Mesendoderm (in vitro differentiated cells): ENCODE results near the gene EGLN2.

Experiments
- DNase-seq: peaks from one replicate; pipeline ENCODE4 v3.0.0; 2013
- H2AK5ac ChIP-seq: 2 replicates; pipeline ENCODE4 v1.6.1; 2013; ENCODE audit warnings: low read length, inconsistent platforms
- H2BK120ac ChIP-seq: 2 replicates; pipeline ENCODE4 v1.6.1; 2013; ENCODE audit warnings: low read depth, mild to moderate bottlenecking, low read length, moderate library complexity, mixed read lengths
- H2BK15ac ChIP-seq: replicated peaks from 2 replicates; pipeline ENCODE4 v1.6.1; 2013; ENCODE audit warnings: low read depth, mild to moderate bottlenecking, moderate library complexity
- H2BK5ac ChIP-seq: 2 replicates; pipeline ENCODE4 v1.6.1; 2013; ENCODE audit warnings: low read length, inconsistent platforms
- H3K18ac ChIP-seq: 2 replicates; pipeline ENCODE4 v1.6.1; 2013; ENCODE audit warnings: mild to moderate bottlenecking, low read length, mixed read lengths
- H3K23ac ChIP-seq: one replicate; pipeline ENCODE4 v1.6.1; 2013; ENCODE audit warnings: low read length
- H3K27ac ChIP-seq: 2 replicates; pipeline ENCODE4 v1.5.1; 2013; ENCODE audit warnings: low read depth, mild to moderate bottlenecking, inconsistent platforms, low read length, moderate library complexity
- H3K27me3 ChIP-seq: 2 replicates; pipeline ENCODE4 v1.6.1; 2013; ENCODE audit warnings: low read length, control low read depth, mild to moderate bottlenecking, inconsistent platforms; ENCODE audit not compliant: insufficient read depth, poor library complexity
- H3K36me3 ChIP-seq: 2 replicates; pipeline ENCODE4 v1.6.1; 2013; ENCODE audit warnings: low read length, inconsistent platforms; ENCODE audit not compliant: control insufficient read depth, insufficient read depth
- H3K4ac ChIP-seq: one replicate; pipeline ENCODE4 v1.6.1; 2013; ENCODE audit warnings: low read depth, mild to moderate bottlenecking, low read length, moderate library complexity
- H3K4me1 ChIP-seq: 2 replicates; pipeline ENCODE4 v1.6.1; 2013; ENCODE audit warnings: low read depth, low read length, inconsistent platforms; ENCODE audit not compliant: control insufficient read depth
- H3K4me2 ChIP-seq: 2 replicates; pipeline ENCODE4 v1.6.1; 2013; ENCODE audit warnings: low read length
- H3K4me3 ChIP-seq: 2 replicates; pipeline ENCODE4 v1.5.1; 2013; ENCODE audit warnings: mild to moderate bottlenecking, low read length
- H3K56ac ChIP-seq: one replicate; pipeline ENCODE4 v1.6.1; 2013; ENCODE audit warnings: low read length
- H3K79me1 ChIP-seq: 2 replicates; pipeline ENCODE4 v1.6.1; 2013; ENCODE audit warnings: low read length, inconsistent platforms
- H3K79me2 ChIP-seq: 2 replicates; pipeline ENCODE4 v1.6.1; 2013; ENCODE audit warnings: mild to moderate bottlenecking, low read length; ENCODE audit not compliant: control insufficient read depth, insufficient read depth
- H3K9ac ChIP-seq: 2 replicates; pipeline ENCODE4 v1.6.1; 2013; ENCODE audit warnings: low read length, inconsistent platforms
- H4K5ac ChIP-seq: one replicate; pipeline ENCODE4 v1.6.1; 2013; ENCODE audit warnings: low read length
- H4K8ac ChIP-seq: one replicate; pipeline ENCODE4 v1.6.1; 2013; ENCODE audit warnings: low read depth, mild to moderate bottlenecking, control low read depth, low read length, moderate library complexity
- WGBS: extraction: QIAGEN DNeasy Blood & Tissue Kit; methylation state at CpG from one replicate; pipeline ENCODE4 v1.1.7; 2013; ENCODE audit warnings: low lambda C conversion rate, missing lambda C conversion rate; ENCODE audit not compliant: insufficient coverage; ENCODE audit errors: extremely low coverage; 5-methylcytosine and 5-hydroxymethylcytosine counted together

The EGLN2 gene

GRCh38 chr19:40777645-40777936 lies 21.4 kb upstream of the EGLN2 start:
- H3K27me3 ChIP-seq: no peaks in the 10 kb centered on the region
- peaks cover 5% of the 10 kb centered on the region for H3K4me1 ChIP-seq
- WGBS: no CpG with 5 or more reads among the region's 10 CpGs

GRCh38 chr19:40777937-40778705 lies 20.9 kb upstream of the EGLN2 start, which contains the start of gene RAB4B:
TSS of gene RAB4B (plus strand) at chr19:40778247. CDS start at chr19:40778376, 129 bp downstream.
- no CpG with 5 or more reads among the region's 56 CpGs for WGBS

More at GRCh38 chr19:40777645-40777936, 21.4 kb upstream of the EGLN2 start:
- no peak overlapping the region for H2AK5ac ChIP-seq
- peak overlapping the region; percentile 89 for H3K27ac ChIP-seq
- H3K79me2 ChIP-seq: no peaks in the 10 kb centered on the region
- H3K23ac ChIP-seq: no peak overlapping the region
- no peak overlapping the region for H2BK15ac ChIP-seq
- peak overlapping the region; percentile 93 for H3K56ac ChIP-seq
- no peak overlapping the region for H4K8ac ChIP-seq
- no peak overlapping the region for H2BK120ac ChIP-seq
- DNase-seq: no peak
- H3K4me2 ChIP-seq: peak overlapping the region; percentile 94
- no peaks in the 10 kb centered on the region for H3K36me3 ChIP-seq
- no peaks in the 10 kb centered on the region for H3K79me1 ChIP-seq
- peak overlapping the region; percentile 77 for H3K18ac ChIP-seq
- peak overlapping the region; percentile 48 for H3K4me3 ChIP-seq
- peak overlapping the region; percentile 89 for H3K9ac ChIP-seq
- no peak overlapping the region for H3K4ac ChIP-seq
- peak overlapping the region; percentile 89 for H2BK5ac ChIP-seq
- H4K5ac ChIP-seq: no peak overlapping the region

GRCh38 chr19:40778706-40779284 lies 20.2 kb upstream of the EGLN2 start:
- Histone ChIP-seq H3K4me1 (peaks cover 5% of the 10 kb centered on the region), H3K79me1 (no peaks in the 10 kb centered on the region), H4K8ac (no peak overlapping the region), H3K9ac (peak overlapping the region; percentile 74), H3K79me2 (no peaks in the 10 kb centered on the region), H2BK5ac (no peak overlapping the region), H2BK15ac (no peak overlapping the region), H3K27me3 (no peaks in the 10 kb centered on the region), H2AK5ac (no peak overlapping the region), H3K4ac (no peak overlapping the region), H3K36me3 (no peaks in the 10 kb centered on the region), H3K23ac (no peak overlapping the region), H3K4me3 (peak overlapping the region; percentile 38), H2BK120ac (no peak overlapping the region), H3K18ac (no peak overlapping the region), H3K56ac (peak overlapping the region; percentile 87), H4K5ac (no peak overlapping the region), H3K27ac (peak overlapping the region; percentile 96), H3K4me2 (peak overlapping the region; percentile 84)
- no peak for DNase-seq
- WGBS: no CpG with 5 or more reads among the region's 7 CpGs

More at GRCh38 chr19:40777937-40778705, 20.9 kb upstream of the EGLN2 start, which contains the start of gene RAB4B:
- Histone ChIP-seq H2AK5ac (no peak within 1 kb of the TSS), H3K4me2 (peak within 1 kb of the TSS; percentile 94), H2BK5ac (peak within 1 kb of the TSS; percentile 89), H2BK15ac (no peak within 1 kb of the TSS), H4K8ac (no peak within 1 kb of the TSS), H3K4me3 (peak within 1 kb of the TSS; percentile 81), H3K79me2 (no peaks in the 10 kb centered on the region), H4K5ac (peak within 1 kb of the TSS; percentile 91), H3K18ac (peak within 1 kb of the TSS; percentile 77), H3K4ac (peak within 1 kb of the TSS; percentile 58), H3K36me3 (no peaks in the 10 kb centered on the region), H3K27ac (peak within 1 kb of the TSS; percentile 96), H3K4me1 (peaks cover 5% of the 10 kb centered on the region), H3K27me3 (no peaks in the 10 kb centered on the region), H3K9ac (peak within 1 kb of the TSS; percentile 89), H3K56ac (peak within 1 kb of the TSS; percentile 93), H3K23ac (no peak within 1 kb of the TSS), H3K79me1 (no peaks in the 10 kb centered on the region), H2BK120ac (no peak within 1 kb of the TSS)
- peak; percentile 100 for DNase-seq

- WGBS: no CpG with 5 or more reads among the region's 5 CpGs
- H2BK15ac ChIP-seq: no peak overlapping the region
- no peak overlapping the region for H2AK5ac ChIP-seq
- H4K8ac ChIP-seq: no peak overlapping the region
- peaks cover 5% of the 10 kb centered on the region for H3K4me1 ChIP-seq
- H3K27ac ChIP-seq: no peak overlapping the region
- no peaks in the 10 kb centered on the region for H3K36me3 ChIP-seq
- no peak overlapping the region for H3K9ac ChIP-seq
- H3K56ac ChIP-seq: no peak overlapping the region
- no peaks in the 10 kb centered on the region for H3K79me2 ChIP-seq
- H3K4ac ChIP-seq: no peak overlapping the region
- H2BK120ac ChIP-seq: no peak overlapping the region
- DNase-seq: no peak
- H3K23ac ChIP-seq: no peak overlapping the region
- no peak overlapping the region for H3K18ac ChIP-seq
- H3K27me3 ChIP-seq: no peaks in the 10 kb centered on the region
- H3K4me3 ChIP-seq: no peak overlapping the region
- H3K4me2 ChIP-seq: no peak overlapping the region
- H4K5ac ChIP-seq: no peak overlapping the region
- no peaks in the 10 kb centered on the region for H3K79me1 ChIP-seq
- H2BK5ac ChIP-seq: no peak overlapping the region
Measured at GRCh38 chr19:40780582-40780981, 18.4 kb upstream of the EGLN2 start.

GRCh38 chr19:40781140-40781539 lies 17.9 kb upstream of the EGLN2 start:
- H3K9ac ChIP-seq: no peak overlapping the region
- no peak overlapping the region for H4K8ac ChIP-seq
- H3K79me1 ChIP-seq: no peaks in the 10 kb centered on the region
- H3K4me2 ChIP-seq: no peak overlapping the region
- H2BK15ac ChIP-seq: no peak overlapping the region
- H3K27ac ChIP-seq: no peak overlapping the region
- H3K23ac ChIP-seq: peak overlapping the region; percentile 89
- H3K4ac ChIP-seq: no peak overlapping the region
- DNase-seq: no peak
- H2AK5ac ChIP-seq: no peak overlapping the region
- H3K56ac ChIP-seq: no peak overlapping the region
- no peak overlapping the region for H4K5ac ChIP-seq
- no peaks in the 10 kb centered on the region for H3K27me3 ChIP-seq
- no CpG with 5 or more reads among the region's 7 CpGs for WGBS
- no peak overlapping the region for H2BK5ac ChIP-seq
- H3K4me3 ChIP-seq: no peak overlapping the region
- H3K36me3 ChIP-seq: no peaks in the 10 kb centered on the region
- H3K79me2 ChIP-seq: no peaks in the 10 kb centered on the region
- no peak overlapping the region for H3K18ac ChIP-seq
- H3K4me1 ChIP-seq: peaks cover 5% of the 10 kb centered on the region
- no peak overlapping the region for H2BK120ac ChIP-seq
